ENCODE data around the gene FBXO41.

FBXO41 gene

DNA sequence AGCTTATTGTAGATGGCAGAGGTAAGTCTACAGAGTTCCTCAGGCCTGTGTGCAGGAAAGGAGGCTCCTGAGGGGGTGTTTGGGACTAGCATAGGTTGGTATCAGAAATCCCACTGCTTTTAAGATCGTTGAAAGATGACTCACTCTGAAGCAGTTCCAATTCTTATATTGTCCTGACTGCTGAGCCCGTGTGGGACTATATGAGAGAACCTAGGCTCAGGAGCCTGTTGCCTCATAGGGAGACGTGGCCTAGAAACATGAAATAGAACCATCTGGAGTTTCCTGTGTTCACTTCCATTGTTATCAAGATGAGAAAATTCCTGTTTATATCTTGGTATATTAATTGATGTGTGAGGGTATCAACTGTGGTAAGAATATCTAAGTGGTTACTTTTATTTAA is 44.5 kb downstream of the FBXO41 start:
- DNase-seq (ENCODE audit: low read depth, low spot score), result no peak

GRCh38 chr2:73238976-73239375 is 45.3 kb downstream of the FBXO41 start:
- no peak for DNase-seq (ENCODE audit: low read depth, low spot score)

GRCh38 chr2:73238149-73238548 is 46.1 kb downstream of the FBXO41 start:
- DNase-seq (ENCODE audit: low read depth, low spot score), result no peak

GRCh38 chr2:73237168-73237567 is 47.1 kb downstream of the FBXO41 start:
- no peak for DNase-seq (ENCODE audit: low read depth, low spot score)

DNA sequence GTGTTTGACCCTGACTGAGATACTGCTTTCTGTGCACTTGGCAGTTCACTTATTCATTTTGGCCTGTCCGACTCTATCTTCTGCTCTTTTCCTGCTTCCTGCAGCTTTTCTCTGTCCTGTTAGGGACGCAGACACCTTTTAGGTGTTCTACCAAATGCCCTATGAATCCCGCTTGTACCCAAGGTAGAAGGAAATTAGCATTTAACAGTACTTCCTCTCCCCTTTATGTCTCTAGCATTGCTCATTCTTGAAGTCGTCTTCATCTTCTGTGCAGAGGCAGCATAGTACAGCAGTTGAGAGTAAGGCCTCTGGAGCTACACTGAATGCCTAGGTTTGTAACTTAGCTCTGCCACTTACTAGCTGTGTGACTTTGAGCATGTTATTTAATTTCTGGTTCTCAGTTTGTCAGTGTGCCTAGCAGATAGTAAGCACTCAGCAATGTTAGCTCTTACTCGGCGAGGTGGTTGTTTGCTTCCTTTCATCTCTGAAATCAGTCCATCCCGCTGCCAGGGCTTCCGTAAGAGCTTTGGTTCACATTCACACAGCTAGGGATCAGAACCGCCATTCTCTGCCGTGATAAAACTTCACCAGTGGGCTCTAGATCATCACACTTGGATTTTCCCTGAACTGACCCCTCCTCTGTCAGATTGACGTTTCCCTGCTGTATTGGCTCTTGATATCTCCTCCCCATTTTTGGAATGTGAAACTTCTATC is 48.8 kb downstream of the FBXO41 start:
- DNase-seq (ENCODE audit: low read depth, low spot score), result no peak

DNA sequence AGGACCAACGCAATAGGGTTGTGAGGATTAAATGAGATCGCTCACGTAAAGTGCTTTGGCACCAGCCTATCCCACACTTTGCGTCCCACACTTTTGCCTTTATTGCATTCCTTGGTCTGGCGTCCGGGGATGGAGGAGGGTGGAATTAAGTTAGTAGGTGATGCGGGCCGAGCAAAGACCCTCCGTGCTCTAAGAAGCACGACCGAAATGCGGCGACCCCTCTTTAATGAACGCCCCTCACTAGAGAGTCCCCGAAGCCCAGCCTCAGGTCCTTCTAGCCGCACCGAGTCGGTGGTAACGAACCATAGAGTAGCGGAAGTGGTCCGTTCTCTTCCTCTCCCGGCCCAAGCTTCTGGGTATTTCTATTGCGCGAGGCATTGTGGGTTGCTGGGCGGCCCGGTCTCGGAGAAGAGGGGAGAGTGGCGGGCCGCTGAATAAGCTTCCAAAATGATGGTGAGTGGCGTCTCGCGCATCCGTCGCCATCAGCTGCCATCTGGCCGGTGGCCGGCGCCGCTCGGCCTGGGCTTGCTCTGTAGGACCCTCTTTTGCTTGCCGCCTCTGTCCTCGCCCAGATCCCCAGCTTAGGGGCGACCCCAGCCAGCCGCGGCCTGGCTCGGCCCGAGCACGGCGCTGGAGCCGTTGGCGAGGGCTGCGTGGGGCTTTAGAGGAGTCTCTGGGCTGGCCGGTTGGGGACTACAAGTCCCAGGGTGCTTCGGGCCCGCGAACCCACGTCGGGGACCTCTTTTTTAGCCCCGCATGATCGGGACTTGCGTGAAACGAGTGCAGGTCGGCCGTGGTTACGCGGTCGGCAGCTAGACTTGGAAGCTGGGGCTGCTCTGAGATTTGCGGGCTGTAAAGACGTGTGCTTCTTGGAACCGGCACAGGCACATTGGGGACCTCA is 50.1 kb downstream of the FBXO41 start, which contains the start of gene CCT7:
Gene CCT7 (plus strand): TSS at position 377 of the 901 bp plus-strand sequence. CDS start 71 bp downstream, at position 448.
- DNase-seq (ENCODE audit: low read depth, low spot score), result peak; percentile 69

- DNase-seq (ENCODE audit: low read depth, low spot score), result peak; percentile 99
These were observed 50.9 kb downstream of the FBXO41 start, which contains the start of gene PRADC1 for GRCh38 chr2:73233154-73233931. PRADC1 (minus strand) TSS chr2:73233239; CDS start chr2:73233160, 79 bp downstream.

DNA sequence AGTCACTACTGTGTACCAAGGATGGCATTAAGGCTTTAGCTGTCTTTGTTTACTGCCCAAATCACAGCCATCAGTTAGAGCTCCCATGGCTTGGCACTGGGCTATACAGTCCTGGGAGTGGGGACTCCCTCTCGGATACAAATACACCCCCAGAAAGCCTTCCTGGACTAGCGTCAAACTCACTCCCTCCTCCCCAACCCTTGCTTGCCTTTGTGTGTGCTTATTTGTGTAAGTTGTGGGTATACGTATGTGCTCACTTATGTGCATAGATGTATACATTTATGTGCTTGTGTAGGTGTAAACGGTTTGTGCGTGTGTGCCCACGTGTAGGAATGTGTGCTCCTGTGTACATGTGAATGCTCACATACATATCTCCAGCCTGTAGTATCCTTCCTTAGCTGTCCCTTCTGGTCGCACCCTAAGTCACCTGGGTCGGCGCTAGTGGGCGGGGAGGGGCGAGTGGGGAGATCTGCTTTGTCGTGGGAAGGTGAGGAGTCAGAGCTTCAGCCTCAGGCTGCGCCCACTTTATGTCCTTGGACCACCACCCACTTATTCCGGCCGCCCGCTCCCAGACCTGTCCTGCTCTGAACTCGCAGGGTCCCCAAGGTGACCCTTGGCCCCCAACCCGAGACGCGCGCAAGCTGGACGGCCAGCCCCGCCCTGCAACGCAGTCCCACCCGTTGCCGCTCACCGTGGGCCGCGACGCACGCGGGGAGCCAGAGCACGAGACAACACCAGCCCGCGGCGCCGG is 51.7 kb downstream of the FBXO41 start:
- no peak for DNase-seq (ENCODE audit: low read depth, low spot score)

DNA sequence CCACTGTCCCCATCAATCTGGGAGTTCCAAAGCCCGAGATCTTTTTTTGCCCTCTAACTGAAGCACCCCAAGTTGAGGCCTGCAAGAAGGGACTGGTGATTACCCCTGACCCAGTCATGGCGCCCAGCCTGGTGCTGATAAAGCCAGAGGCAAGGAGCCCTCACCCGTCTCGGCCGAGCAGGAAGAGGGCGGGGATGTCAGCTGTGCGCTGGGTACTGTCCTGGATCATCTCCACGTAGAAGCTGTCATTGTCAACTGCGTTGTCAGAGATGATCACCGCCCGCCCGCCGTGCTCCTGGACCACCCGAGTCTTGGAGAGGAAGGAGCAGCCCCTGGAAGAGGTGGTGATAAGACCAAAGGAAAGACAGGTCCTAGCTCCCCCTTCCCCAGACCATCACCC is 55.6 kb downstream of the FBXO41 start:
- no peak for DNase-seq (ENCODE audit: low read depth, low spot score)

- no peak for DNase-seq (ENCODE audit: low read depth, low spot score)
These were observed 57.2 kb downstream of the FBXO41 start for GRCh38 chr2:73227086-73227485.

DNA sequence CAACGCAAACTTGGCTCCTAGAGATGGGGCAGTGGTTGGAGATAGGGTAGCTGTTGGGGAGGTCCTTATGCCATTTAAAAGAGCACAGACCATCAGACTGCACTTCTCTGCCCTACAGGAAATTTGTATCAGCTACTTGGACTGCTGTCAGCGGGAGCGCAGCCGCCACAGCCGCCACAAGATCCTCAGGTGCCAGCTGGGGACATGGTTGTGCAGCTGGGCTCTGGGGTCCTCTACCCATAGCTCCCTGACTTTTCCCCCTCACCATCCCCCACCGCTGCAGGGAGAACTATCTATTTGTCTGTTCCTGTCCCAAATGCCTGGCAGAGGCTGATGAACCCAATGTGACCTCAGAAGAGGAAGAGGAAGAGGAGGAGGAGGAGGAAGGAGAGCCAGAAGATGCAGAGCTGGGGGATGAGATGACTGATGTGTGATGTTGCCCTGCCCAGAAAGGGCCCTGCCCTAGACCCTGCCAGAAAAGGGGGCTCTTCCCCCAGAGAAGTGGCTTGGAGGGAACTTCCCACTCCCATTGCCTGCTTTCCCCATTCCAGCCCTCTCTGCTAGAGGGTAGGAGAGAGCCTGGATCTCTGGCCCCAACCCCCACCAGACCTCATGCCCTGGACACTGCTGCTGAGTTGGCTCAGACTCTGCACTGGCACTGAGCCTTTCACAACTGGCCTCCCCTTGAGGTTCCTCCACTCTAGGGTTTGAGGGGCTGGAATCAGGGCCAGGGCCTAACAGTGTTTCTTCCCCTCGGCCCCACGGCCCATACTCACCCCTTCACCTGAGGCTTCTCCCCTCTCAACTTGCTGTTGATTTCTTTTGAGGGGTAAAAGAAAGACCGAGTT is 58.5 kb downstream of the FBXO41 start:
- no peak for DNase-seq (ENCODE audit: low read depth, low spot score)

DNA sequence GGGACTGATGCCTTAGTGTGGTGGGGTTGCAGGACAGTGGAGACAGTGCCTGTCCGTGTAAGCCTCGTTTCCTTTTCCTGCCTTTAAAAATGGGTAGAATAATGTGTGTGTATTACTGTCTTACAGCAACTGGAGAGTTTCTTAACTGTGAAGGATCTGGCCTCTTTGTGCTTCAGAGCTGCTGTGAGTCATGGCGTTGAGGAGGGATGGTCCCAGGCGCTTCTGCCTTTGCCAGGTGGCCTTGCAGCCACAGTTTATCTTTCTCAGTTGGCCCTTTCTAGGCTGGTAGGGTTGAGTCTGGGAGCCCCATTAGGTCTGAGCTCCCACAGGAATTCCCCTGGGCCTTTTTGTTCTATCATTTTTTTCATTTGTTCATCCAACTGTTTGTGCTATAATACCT is 60.5 kb downstream of the FBXO41 start:
- no peak for DNase-seq (ENCODE audit: low read depth, low spot score)

DNA sequence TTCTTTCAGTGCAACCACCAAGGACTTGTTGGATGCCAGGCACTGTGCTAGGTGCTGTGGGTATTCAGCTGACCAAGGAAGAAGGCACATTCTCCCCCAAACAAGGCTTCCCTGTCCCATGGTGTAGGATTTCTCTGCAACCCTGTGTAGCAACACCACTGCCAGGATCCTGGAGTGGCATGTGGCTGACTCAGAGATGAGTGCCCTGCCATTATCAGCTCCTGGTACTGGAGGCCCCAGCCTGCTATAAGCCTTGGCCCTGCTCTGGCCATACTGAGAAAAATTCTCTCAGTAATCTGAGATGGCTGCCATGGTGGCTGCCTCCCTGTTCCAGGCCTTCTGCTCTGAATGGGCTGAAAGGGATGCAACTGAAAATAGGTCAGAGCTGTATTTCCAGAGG is 66.0 kb downstream of the FBXO41 start:
- DNase-seq (ENCODE audit: low read depth, low spot score), result no peak

DNA sequence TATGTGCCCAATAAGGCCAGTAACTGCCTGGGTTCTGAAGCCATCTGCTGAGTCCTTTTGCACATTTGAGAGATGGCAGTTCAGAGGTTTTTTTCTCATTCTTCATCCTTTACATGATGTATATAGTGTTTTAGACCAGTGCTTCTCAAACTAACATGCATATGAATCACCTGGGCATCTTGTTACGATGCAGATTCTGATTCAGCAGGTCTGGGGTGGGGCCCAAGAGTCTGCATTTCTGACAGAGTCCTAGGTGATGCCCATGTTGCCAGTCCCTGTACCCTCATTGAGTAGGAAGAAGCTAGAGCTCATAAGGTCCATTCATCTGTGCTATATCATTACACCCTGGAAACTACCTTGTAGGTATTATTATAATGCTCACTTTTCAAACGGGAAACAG is 66.5 kb downstream of the FBXO41 start:
- DNase-seq (ENCODE audit: low read depth, low spot score), result no peak

DNA sequence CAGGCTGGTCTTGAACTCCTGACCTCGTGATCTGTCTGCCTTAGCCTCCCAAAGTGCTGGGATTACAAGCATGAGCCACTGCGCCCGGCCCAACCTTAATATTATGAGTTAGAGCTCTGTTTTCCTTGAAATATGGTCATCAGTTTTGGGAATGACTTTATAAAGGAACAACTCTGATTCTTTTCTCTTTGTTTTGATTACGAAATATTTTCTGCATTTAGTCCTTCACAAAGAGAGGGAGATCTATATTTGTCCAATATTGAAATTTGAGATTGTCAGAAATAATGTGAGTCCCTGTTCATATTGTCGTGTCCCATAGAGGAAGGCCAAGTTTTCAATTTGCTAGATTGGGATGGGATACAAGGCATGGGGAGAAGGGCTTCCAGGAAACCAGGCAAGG is 67.1 kb downstream of the FBXO41 start:
- DNase-seq (ENCODE audit: low read depth, low spot score), result no peak

DNA sequence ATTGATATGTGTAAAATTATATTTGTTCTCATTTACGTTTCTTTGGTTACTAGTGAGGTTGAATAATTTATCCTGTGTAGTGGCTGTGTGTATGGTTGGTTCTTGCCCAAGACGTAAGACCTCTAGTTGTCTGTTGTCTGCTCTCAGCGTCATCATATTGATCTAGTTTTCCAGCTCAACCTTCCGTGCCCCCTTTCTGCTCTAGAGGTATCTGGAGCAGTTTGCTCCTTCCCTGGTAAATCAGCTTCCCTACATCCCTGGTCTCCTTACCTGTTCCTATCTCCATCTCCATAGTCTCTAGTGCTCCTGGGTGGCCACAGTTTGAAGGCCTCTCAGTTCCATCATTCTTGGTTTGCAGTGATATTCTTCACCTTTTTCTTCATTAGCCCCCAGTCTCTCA is 69.0 kb downstream of the FBXO41 start:
- no peak for DNase-seq (ENCODE audit: low read depth, low spot score)

- peak; percentile 44 for DNase-seq (ENCODE audit: low read depth, low spot score)
These were observed 69.9 kb downstream of the FBXO41 start, which contains the start of gene SMYD5 for GRCh38 chr2:73214120-73215035. SMYD5 (plus strand) TSS chr2:73214245; CDS start chr2:73214267, 22 bp downstream.

DNA sequence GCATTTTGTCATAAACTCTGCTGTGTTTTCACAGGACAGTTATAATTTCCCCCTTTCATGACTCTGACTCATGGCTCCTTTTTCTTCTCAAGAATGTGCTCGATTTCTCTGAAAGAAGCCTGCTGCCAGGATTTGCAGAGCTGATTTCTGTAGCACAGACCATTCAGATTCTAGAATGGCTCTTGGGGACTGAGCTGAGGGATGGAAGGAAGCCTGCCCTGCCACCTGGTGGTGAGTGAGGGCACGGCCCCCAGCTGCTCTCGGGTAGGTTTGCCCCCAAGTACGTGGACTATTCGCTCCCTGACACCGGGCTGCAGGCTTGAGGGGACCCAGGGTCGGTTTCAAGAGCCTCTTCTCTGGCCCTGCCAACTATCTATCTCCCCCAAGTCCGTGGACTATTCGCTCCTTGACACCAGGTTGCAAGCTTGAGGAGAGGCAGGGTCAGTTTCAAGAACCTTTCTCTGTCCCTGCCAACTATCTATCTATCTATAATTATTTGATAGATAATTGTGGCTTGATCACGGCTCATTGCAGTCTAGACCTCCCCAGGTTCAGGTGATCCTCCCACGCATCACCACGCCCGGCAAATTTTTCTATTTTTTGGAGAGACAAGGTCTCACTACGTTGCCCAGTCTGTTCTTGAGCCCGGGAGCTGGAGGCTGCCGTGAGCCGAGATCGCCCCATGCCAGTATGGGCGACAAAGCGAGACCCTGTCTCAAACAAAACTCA is 71.7 kb downstream of the FBXO41 start:
- peak; percentile 28 for DNase-seq (ENCODE audit: low read depth, low spot score)
